HCT116 (cell line): Measurements from ENCODE around the gene FARSA. TPM values are rescaled to one million over a fixed set of nuclear protein-coding genes. Genes with fewer than 3 reads are reported as not detected.
A peak's percentile ranks its signal among the peaks of the same experiment; 100 is the strongest.

ENCODE experiments used
- ATAC-seq: fragments of 200-7000 bp; cut with Tn5 transposase; 2 replicates; pipeline ENCODE4 v1.9.1; 2020; ENCODE audit warnings: mild to moderate bottlenecking, moderate library complexity
- BruUV-seq: library from RNA; stranded (reverse); fragments of 400-500 nt; replicated peaks from 2 replicates; lab custom pipeline; 2021; lab: Mats Ljungman, UMichigan
- CTCF ChIA-PET: fragments of 300-600 bp; sonication (Branson Sonifier 250); formaldehyde crosslinking; loops from one replicate; lab custom pipeline; 2021; ENCODE audit warnings: antibody characterized with exemption; lab: Charles Lee
- POLR2A ChIA-PET: fragments of 300-600, 350-600 bp; sonication (Branson Sonifier 250); formaldehyde crosslinking; loops from one replicate; lab custom pipeline; 2021; ENCODE audit warnings: antibody characterized with exemption; lab: Charles Lee
- RAD21 ChIA-PET, 2 experiments: fragments of 300-600 bp; sonication (Branson Sonifier 250); formaldehyde crosslinking; loops; one replicate each; lab custom pipeline; 2023; ENCODE audit warnings: low total read pairs in 2 of 2; ENCODE audit not compliant: uncharacterized antibody in 2 of 2, unreplicated experiment in 2 of 2, low non-redundant PET in 1 of 2; lab: Charles Lee
- DNase-seq: peaks from one replicate; pipeline ENCODE4 v3.0.0-alpha.2; 2010; ENCODE audit warnings: low read depth, low spot score
- H2AFZ ChIP-seq: fragments of 200-600 bp; shearing (Covaris generic), sonication (generic); 2 replicates; pipeline ENCODE4 v1.6.1; 2017; ENCODE audit warnings: low read depth, mixed run types, mixed read lengths, antibody characterized with exemption, low read length; ENCODE audit not compliant: poor library complexity, severe bottlenecking
- H3K27ac ChIP-seq: 2 replicates; pipeline ENCODE4 v1.5.1; 2012; ENCODE audit warnings: low read depth, low read length
- H3K27me3 ChIP-seq: fragments of 200-600 bp; sonication (generic); 2 replicates; pipeline ENCODE4 v1.6.1; 2016; ENCODE audit warnings: mixed run types, low read length, mixed read lengths; ENCODE audit not compliant: insufficient read depth
- H3K36me3 ChIP-seq, 2 experiments: fragments of 200-500 bp in 1 of 2; fragments of 200-600 bp in 1 of 2; sonication (Bioruptor generic) in 1 of 2; sonication (generic) in 1 of 2; 2 replicates each; pipeline versions ENCODE4 v1.5.1 to v1.6.1; 2014 to 2016; ENCODE audit warnings: low read length in 2 of 2, inconsistent platforms in 1 of 2, mixed read lengths in 1 of 2, mixed run types in 1 of 2; ENCODE audit not compliant: insufficient read depth in 2 of 2, control insufficient read depth in 1 of 2
- H3K4me1 ChIP-seq, 2 experiments: fragments of 200-600 bp in 1 of 2; sonication (generic) in 1 of 2; 2 replicates each; pipeline versions ENCODE4 v1.5.1 to v1.6.1; 2012 to 2017; ENCODE audit warnings: low read length in 2 of 2, inconsistent platforms in 1 of 2, mild to moderate bottlenecking in 1 of 2, mixed read lengths in 1 of 2, mixed run types in 1 of 2, moderate library complexity in 1 of 2; ENCODE audit not compliant: insufficient read depth in 2 of 2, control insufficient read depth in 1 of 2
- H3K4me2 ChIP-seq: fragments of 200-600 bp; sonication (generic); 2 replicates; pipeline ENCODE4 v1.6.1; 2017; ENCODE audit warnings: mixed run types, low read length, mixed read lengths
- H3K4me3 ChIP-seq, 2 experiments: fragments of 200-600 bp in 1 of 2; sonication (generic) in 1 of 2; replicated peaks in 1 of 2; 2 replicates each; pipeline ENCODE4 v1.5.1; 2011 to 2016; ENCODE audit warnings: low read length in 2 of 2, control low read depth in 1 of 2, low read depth in 1 of 2, mild to moderate bottlenecking in 1 of 2, mixed read lengths in 1 of 2, mixed run types in 1 of 2
- H3K79me2 ChIP-seq: fragments of 200-600 bp; sonication (generic); 2 replicates; pipeline ENCODE4 v1.6.1; 2017; ENCODE audit warnings: mild to moderate bottlenecking, mixed run types, low read length, moderate library complexity, mixed read lengths; ENCODE audit not compliant: insufficient read depth
- H3K9ac ChIP-seq: fragments of 200-600 bp; sonication (generic); 2 replicates; pipeline ENCODE4 v1.6.1; 2016; ENCODE audit warnings: low read length, mixed read lengths
- H3K9me2 ChIP-seq: fragments of 200-600 bp; sonication (generic), shearing (Covaris generic); 2 replicates; pipeline ENCODE4 v1.6.1; 2017; ENCODE audit warnings: mixed run types, mild to moderate bottlenecking, moderate library complexity; ENCODE audit not compliant: insufficient read depth
- H3K9me3 ChIP-seq, 2 experiments: fragments of 200-500 bp in 1 of 2; fragments of 200-600 bp in 1 of 2; sonication (Bioruptor generic) in 1 of 2; sonication (generic) in 1 of 2; 2 replicates each; pipeline ENCODE4 v1.6.1; 2014 to 2017; ENCODE audit warnings: low read length in 2 of 2, mixed read lengths in 2 of 2, inconsistent platforms in 1 of 2, low read depth in 1 of 2, mild to moderate bottlenecking in 1 of 2, mixed run types in 1 of 2, moderate library complexity in 1 of 2; ENCODE audit not compliant: control insufficient read depth in 1 of 2, insufficient read depth in 1 of 2
- H4K20me1 ChIP-seq: fragments of 200-600 bp; sonication (generic), shearing (Covaris generic); 2 replicates; pipeline ENCODE4 v1.6.1; 2017; ENCODE audit warnings: mixed run types, mild to moderate bottlenecking, moderate library complexity; ENCODE audit not compliant: insufficient read depth
- ATF3 ChIP-seq: IDR thresholded peaks from 2 replicates; pipeline ENCODE4 v1.6.1; 2012
- CBX3 ChIP-seq: IDR thresholded peaks from 2 replicates; pipeline ENCODE4 v1.6.1; 2012; ENCODE audit warnings: low read depth
- ELF1 ChIP-seq: IDR thresholded peaks from 2 replicates; pipeline ENCODE4 v1.6.1; 2012; ENCODE audit warnings: low read depth, borderline replicate concordance
- EZH2 ChIP-seq: fragments of 200-600 bp; sonication (generic); IDR thresholded peaks from 2 replicates; pipeline ENCODE4 v1.6.1; 2017; ENCODE audit warnings: antibody characterized with exemption, mixed run types
- FOSL1 ChIP-seq: IDR thresholded peaks from 2 replicates; pipeline ENCODE4 v1.6.1; 2012; ENCODE audit warnings: low read depth
- JUND ChIP-seq: IDR thresholded peaks from 2 replicates; pipeline ENCODE4 v1.6.1; 2012
- MAX ChIP-seq: IDR thresholded peaks from 2 replicates; pipeline ENCODE4 v1.6.1; 2012
- POLR2A ChIP-seq: IDR thresholded peaks from 2 replicates; pipeline ENCODE4 v1.7.0; 2011; ENCODE audit warnings: borderline replicate concordance; ENCODE audit not compliant: insufficient read depth, insufficient read length; ENCODE audit errors: extremely low read depth
- POLR2AphosphoS5 ChIP-seq: IDR thresholded peaks from 2 replicates; pipeline ENCODE4 v1.6.1; 2011; ENCODE audit warnings: mild to moderate bottlenecking, low read depth, low read length, moderate library complexity
- RAD21 ChIP-seq: IDR thresholded peaks from 2 replicates; pipeline ENCODE4 v1.6.1; 2012; ENCODE audit warnings: low read depth, mild to moderate bottlenecking
- TCF7L2 ChIP-seq: IDR thresholded peaks from 2 replicates; pipeline ENCODE4 v1.7.0; 2011; ENCODE audit warnings: borderline replicate concordance, inconsistent platforms; ENCODE audit not compliant: insufficient read depth, insufficient read length; ENCODE audit errors: extremely low read depth
- ZFX ChIP-seq: fragments of 450-650 bp; IDR thresholded peaks from 2 replicates; pipeline ENCODE4 v1.6.1; 2017
- ZNF274 ChIP-seq: fragments of 200-500 bp; sonication (Bioruptor generic); IDR thresholded peaks from 2 replicates; pipeline ENCODE4 v1.6.1; 2014; ENCODE audit warnings: mild to moderate bottlenecking, low read depth, low read length, inconsistent platforms
- intact Hi-C: fragments of 100-400 bp; cut with micrococcal nuclease; formaldehyde crosslinking; loops from 2 replicates; pipeline ENCODE4 v1.10.0; 2022
- total RNA-seq: library from RNA; stranded (reverse); gene quantifications from one replicate; pipeline ENCODE4 v1.2.1, GENCODE V29; 2021; ENCODE audit not compliant: unreplicated experiment

Gene FARSA
- total RNA-seq, 1 experiment from 2014 or later: 129 TPM

- POLR2A ChIA-PET: interaction anchor here (0.7 kb wide), 1 partner anchor 763 kb away, joined by 3 read pairs; no protein-coding TSS in a partner anchor
- H3K4me1 ChIP-seq: peaks cover 18 to 43% of the 10 kb centered on the region in 2 experiments
- intact Hi-C loops: no loop called here
- no peak overlapping the region for H3K27ac ChIP-seq
- TF ChIP-seq JUND (no peak), FOSL1 (no peak), EZH2 (no peak), RAD21 (no peak), POLR2A (no peak), ATF3 (no peak), ELF1 (no peak), MAX (no peak), POLR2AphosphoS5 (no peak), ZFX (no peak), CBX3 (no peak), TCF7L2 (no peak), ZNF274 (no peak)
- DNase-seq: no peak
- peak overlapping the region; percentile 15 for H3K4me2 ChIP-seq
- H3K36me3 ChIP-seq: peaks cover 8 to 23% of the 10 kb centered on the region in 2 experiments; a peak in 3 of 4 replicates
- H3K9ac ChIP-seq: no peak overlapping the region
- no TSS peak for BruUV-seq
- H3K4me3 ChIP-seq: no peak overlapping the region
- H4K20me1 ChIP-seq: no peaks in the 10 kb centered on the region
- no peak overlapping the region for H2AFZ ChIP-seq
- no peaks in the 10 kb centered on the region for H3K27me3 ChIP-seq
- CTCF ChIA-PET: no interaction called here
- no peak for ATAC-seq
- no peaks in the 10 kb centered on the region for H3K9me2 ChIP-seq
- peaks cover 51% of the 10 kb centered on the region for H3K79me2 ChIP-seq
- H3K9me3 ChIP-seq: no peaks in the 10 kb centered on the region
- RAD21 ChIA-PET: no interaction called here
Observed at GRCh38 chr19:12935071-12935470, 1.6 kb upstream of the FARSA start.
